Measurements from ENCODE around the gene SMYD3. TPM values are rescaled to one million over a fixed set of nuclear protein-coding genes. Genes with fewer than 3 reads are reported as not detected.

Gene SMYD3
- total RNA-seq, 3 donors from 2014 or later: 16.8 to 28.8 (median 19.5) TPM

- intact Hi-C loops (cut with DNase I; ENCODE audit: low total_unique reads): no loop called here
- Histone ChIP-seq H3K36me3 (no peaks in the 10 kb centered on the region), H3K9me3 (peaks cover 9 to 10% of the 10 kb centered on the region in 2 donors), H3K27me3 (no peaks in the 10 kb centered on the region), H3K4me1 (no peaks in the 10 kb centered on the region), H3K4me3 (no peak overlapping the region), H3K27ac (no peak overlapping the region)
- TF ChIP-seq POLR2A (IDR thresholded peaks at IDR 0.05) (no peak), POLR2AphosphoS5 (IDR thresholded peaks at IDR 0.05) (no peak), CTCF (IDR thresholded peaks at IDR 0.05) (no peak)
- no peak for DNase-seq (ENCODE audit: low spot score in 2 of 2)
These were observed 19.8 kb upstream of the SMYD3 start for GRCh38 chr1:246526915-246527314.

- Histone ChIP-seq H3K9me3 (peaks cover 9 to 10% of the 10 kb centered on the region in 2 donors), H3K36me3 (no peaks in the 10 kb centered on the region), H3K27ac (no peak overlapping the region), H3K27me3 (no peaks in the 10 kb centered on the region), H3K4me3 (no peak overlapping the region), H3K4me1 (no peaks in the 10 kb centered on the region)
- TF ChIP-seq POLR2AphosphoS5 (IDR thresholded peaks at IDR 0.05): no peak
- no peak for TF ChIP-seq POLR2A (IDR thresholded peaks at IDR 0.05)
- no peak for TF ChIP-seq CTCF (IDR thresholded peaks at IDR 0.05)
- DNase-seq (ENCODE audit: low spot score in 2 of 2): no peak
- intact Hi-C loops (cut with DNase I; ENCODE audit: low total_unique reads): no loop called here
These were observed 19.3 kb upstream of the SMYD3 start for GRCh38 chr1:246526380-246526779.

- TF ChIP-seq CTCF (IDR thresholded peaks at IDR 0.05) (no peak), POLR2AphosphoS5 (IDR thresholded peaks at IDR 0.05) (no peak)
- no peaks in the 10 kb centered on the region for H3K27me3 ChIP-seq
- no peaks in the 10 kb centered on the region for H3K4me1 ChIP-seq
- H3K9me3 ChIP-seq: peaks cover 23% of the 10 kb centered on the region in 2 donors
- no peaks in the 10 kb centered on the region for H3K36me3 ChIP-seq
- H3K27ac ChIP-seq: no peak overlapping the region
- no peak overlapping the region for H3K4me3 ChIP-seq
- intact Hi-C loops (cut with DNase I; ENCODE audit: low total_unique reads): no loop called here
- no peak for DNase-seq (ENCODE audit: low spot score in 2 of 2)
These were observed 12.4 kb upstream of the SMYD3 start for GRCh38 chr1:246519514-246519913.

DNA sequence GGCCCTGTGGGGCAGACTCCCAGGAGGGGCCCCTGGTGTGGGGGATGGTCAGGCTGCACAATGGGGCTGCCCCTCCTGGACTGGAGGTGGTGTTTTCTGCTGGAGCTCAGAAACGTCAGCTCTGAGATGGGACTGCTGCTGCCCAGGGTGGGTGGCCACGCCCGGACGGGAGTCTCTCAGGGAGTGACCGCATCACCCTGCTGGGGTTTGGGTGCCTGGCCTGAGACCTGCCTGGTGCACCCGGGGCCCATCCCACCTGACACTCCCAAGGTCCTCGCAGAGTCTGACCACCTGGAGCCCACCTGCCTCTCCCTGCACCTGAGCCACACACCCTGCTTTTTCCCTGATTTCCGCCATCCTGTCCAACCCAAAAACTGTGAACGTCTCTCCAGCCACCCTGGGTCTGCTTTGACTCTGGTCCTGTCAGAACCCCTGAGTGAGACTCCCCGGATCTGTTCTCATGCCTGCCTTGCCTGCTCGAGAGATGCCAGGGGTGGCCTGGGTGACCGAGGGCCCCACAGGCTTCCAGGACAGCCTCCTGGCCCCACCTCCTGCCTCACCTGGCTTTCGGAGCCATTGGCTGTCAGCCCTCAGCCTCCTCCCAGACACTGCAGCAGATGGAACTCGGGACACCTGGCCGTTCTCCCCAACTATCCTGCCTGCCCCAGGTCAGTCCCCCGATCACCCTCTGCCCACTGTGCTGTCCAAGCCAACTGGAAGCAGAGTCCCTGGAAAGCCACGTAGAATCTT lies 11.6 kb upstream of the SMYD3 start:
- Histone ChIP-seq H3K4me3 (no peak overlapping the region), H3K27ac (no peak overlapping the region), H3K36me3 (no peaks in the 10 kb centered on the region), H3K9me3 (peaks cover 28 to 32% of the 10 kb centered on the region in 2 donors), H3K27me3 (no peaks in the 10 kb centered on the region), H3K4me1 (no peaks in the 10 kb centered on the region)
- intact Hi-C loops (cut with DNase I; ENCODE audit: low total_unique reads): no loop called here
- DNase-seq (ENCODE audit: low spot score in 2 of 2): no peak
- no peak for TF ChIP-seq CTCF (IDR thresholded peaks at IDR 0.05)
- no peak for TF ChIP-seq POLR2A (IDR thresholded peaks at IDR 0.05)
- no peak for TF ChIP-seq POLR2AphosphoS5 (IDR thresholded peaks at IDR 0.05)

- no peaks in the 10 kb centered on the region for H3K27me3 ChIP-seq
- H3K27ac ChIP-seq: no peak overlapping the region
- no peaks in the 10 kb centered on the region for H3K4me1 ChIP-seq
- TF ChIP-seq CTCF (IDR thresholded peaks at IDR 0.05) (no peak), POLR2A (IDR thresholded peaks at IDR 0.05) (no peak), POLR2AphosphoS5 (IDR thresholded peaks at IDR 0.05) (no peak)
- H3K4me3 ChIP-seq: no peak overlapping the region
- no peak for DNase-seq (ENCODE audit: low spot score in 2 of 2)
- H3K9me3 ChIP-seq: peaks cover 32 to 33% of the 10 kb centered on the region in 2 donors
- H3K36me3 ChIP-seq: no peaks in the 10 kb centered on the region
- intact Hi-C loops (cut with DNase I; ENCODE audit: low total_unique reads): no loop called here
These were observed 10.3 kb upstream of the SMYD3 start for GRCh38 chr1:246517391-246517790.
